Measurements from ENCODE around the gene LRIG1. TPM values are rescaled to one million over a fixed set of nuclear protein-coding genes. Genes with fewer than 3 reads are reported as not detected.

The LRIG1 gene
- 4.4 to 6.3 TPM (median 5.0 TPM) in 5 replicates for total RNA-seq (2022; extraction: Qiagen RNA extraction)

GRCh38 chr3:66500576-66501482 lies at the start of gene LRIG1:
TSS of gene LRIG1 (minus strand) at chr3:66501022. CDS start at chr3:66500407, 615 bp downstream.

